IPS-18a (cell line): ENCODE data around the gene ZBTB46.
"Not testable (repeated sequence)": the region's sequence is repeated elsewhere in the genome, so short reads cannot be mapped to it uniquely, and the experiment has no call there.

ENCODE experiments used
- H3K27ac ChIP-seq: one replicate; pipeline ENCODE4 v1.5.1; 2013; ENCODE audit warnings: low read length
- H3K27me3 ChIP-seq: one replicate; pipeline ENCODE4 v1.6.1; 2013; ENCODE audit warnings: mild to moderate bottlenecking, low read length; ENCODE audit not compliant: control insufficient read depth, insufficient read depth
- H3K36me3 ChIP-seq: one replicate; pipeline ENCODE4 v1.6.1; 2013; ENCODE audit warnings: low read depth, low read length; ENCODE audit not compliant: control insufficient read depth
- H3K4me1 ChIP-seq: one replicate; pipeline ENCODE4 v1.6.1; 2013; ENCODE audit warnings: low read depth, low read length; ENCODE audit not compliant: control insufficient read depth
- H3K4me3 ChIP-seq: one replicate; pipeline ENCODE4 v1.5.1; 2013; ENCODE audit warnings: low read length
- H3K9ac ChIP-seq: one replicate; pipeline ENCODE4 v1.6.1; 2013; ENCODE audit warnings: mild to moderate bottlenecking, low read length, moderate library complexity
- H3K9me3 ChIP-seq: one replicate; pipeline ENCODE4 v1.6.1; 2013; ENCODE audit warnings: low read depth, low read length; ENCODE audit not compliant: control insufficient read depth

The ZBTB46 gene

DNA sequence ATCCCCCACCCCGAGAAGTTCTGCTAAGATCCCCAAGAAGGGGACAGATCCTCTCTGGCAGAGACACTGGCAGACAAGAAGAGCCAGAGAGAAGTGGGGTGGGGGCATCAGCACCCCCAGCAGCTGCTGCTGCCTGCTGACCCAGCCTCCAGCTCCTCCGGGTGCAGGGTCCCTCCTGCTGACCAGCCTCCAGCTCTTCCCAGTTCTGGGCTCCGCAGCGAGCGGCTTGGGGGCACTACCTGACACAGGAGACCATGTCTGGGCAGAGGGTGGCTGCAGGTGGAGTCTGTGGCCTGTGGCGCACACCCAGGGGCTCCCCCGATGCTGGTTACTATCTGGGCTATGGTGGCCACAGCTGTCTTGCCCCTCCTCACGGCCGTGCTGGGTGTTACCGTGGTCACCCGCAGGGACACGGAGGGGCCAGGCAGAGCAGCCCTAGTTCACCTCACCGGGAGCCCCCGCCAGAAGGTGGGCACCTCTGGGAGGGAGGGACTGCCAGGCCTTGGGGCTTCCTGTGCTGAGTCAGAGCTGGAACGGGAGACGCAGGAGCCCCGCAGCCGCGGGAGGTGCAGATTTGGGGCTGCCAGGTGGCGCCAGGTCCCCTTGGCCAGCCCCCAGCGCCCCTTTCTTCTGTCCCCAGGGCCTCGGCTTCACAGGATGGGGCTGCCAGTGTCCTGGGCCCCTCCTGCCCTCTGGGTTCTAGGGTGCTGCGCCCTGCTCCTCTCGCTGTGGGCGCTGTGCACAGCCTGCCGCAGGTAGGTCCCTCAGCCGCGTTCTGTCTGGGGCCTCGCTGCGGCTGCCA is 94.0 kb downstream of the ZBTB46 start:
- peaks cover 3% of the 10 kb centered on the region for H3K36me3 ChIP-seq
- H3K27ac ChIP-seq, result no peak overlapping the region
- H3K4me1 ChIP-seq, result peaks cover 4% of the 10 kb centered on the region
- H3K4me3 ChIP-seq, result no peak overlapping the region
- H3K9me3 ChIP-seq, result no peaks in the 10 kb centered on the region
- no peaks in the 10 kb centered on the region for H3K27me3 ChIP-seq
- H3K9ac ChIP-seq, result no peak overlapping the region

- Histone ChIP-seq H3K36me3 (peaks cover 3% of the 10 kb centered on the region), H3K27ac (no peak within 1 kb of the TSS), H3K9ac (no peak within 1 kb of the TSS), H3K9me3 (no peaks in the 10 kb centered on the region), H3K4me1 (no peaks in the 10 kb centered on the region), H3K27me3 (no peaks in the 10 kb centered on the region), H3K4me3 (no peak within 1 kb of the TSS)
These were observed 95.0 kb downstream of the ZBTB46 start, which contains the start of gene LIME1 for GRCh38 chr20:63735859-63736718. Gene LIME1 (plus strand): TSS chr20:63736664. CDS start chr20:63737550, 886 bp downstream.

DNA sequence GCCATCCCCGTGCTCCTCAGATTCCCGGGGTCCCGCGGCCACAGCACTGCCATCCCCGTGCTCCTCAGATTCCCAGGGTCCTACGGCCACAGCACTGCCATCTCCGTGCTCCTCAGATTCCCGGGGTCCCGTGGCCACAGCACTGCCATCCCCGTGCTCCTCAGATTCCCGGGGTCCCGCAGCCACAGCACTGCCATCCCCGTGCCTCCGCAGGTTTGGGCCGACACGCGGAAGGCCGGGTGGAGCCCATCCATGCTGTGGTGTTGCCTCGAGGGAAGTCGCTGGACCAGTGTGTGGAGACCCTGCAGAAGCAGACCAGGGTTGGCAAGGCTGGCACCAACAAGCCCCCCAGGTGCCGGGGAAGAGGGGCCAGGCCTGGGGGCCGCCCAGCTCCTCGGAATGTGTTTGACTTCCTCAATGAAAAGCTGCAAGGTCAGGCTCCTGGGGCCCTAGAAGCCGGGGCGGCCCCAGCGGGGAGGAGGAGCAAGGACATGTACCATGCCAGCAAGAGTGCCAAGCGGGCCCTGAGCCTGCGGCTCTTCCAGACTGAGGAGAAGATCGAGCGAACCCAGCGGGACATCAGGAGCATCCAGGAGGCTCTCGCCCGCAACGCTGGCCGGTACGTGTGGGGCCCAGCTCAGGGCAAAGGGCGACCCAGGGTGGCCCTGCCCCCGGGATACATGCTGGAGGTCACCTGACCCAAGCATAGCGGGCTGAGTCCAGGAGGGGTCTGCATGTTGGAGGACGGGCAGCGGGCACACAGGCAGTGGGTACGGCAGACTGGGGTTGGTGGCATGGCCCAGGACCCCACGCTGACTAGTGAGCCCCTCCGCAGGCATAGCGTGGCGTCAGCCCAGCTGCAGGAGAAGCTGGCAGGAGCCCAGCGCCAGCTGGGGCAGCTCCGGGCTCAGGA is 95.9 kb downstream of the ZBTB46 start:
- Histone ChIP-seq H3K9me3 (no peaks in the 10 kb centered on the region), H3K4me3 (no peak overlapping the region), H3K27me3 (no peaks in the 10 kb centered on the region), H3K27ac (no peak overlapping the region), H3K4me1 (no peaks in the 10 kb centered on the region), H3K9ac (no peak overlapping the region), H3K36me3 (peaks cover 3% of the 10 kb centered on the region)

- no peaks in the 10 kb centered on the region for H3K9me3 ChIP-seq
- H3K9ac ChIP-seq, result no peak overlapping the region
- no peaks in the 10 kb centered on the region for H3K4me1 ChIP-seq
- no peak overlapping the region for H3K4me3 ChIP-seq
- no peak overlapping the region for H3K27ac ChIP-seq
- H3K36me3 ChIP-seq, result peaks cover 3% of the 10 kb centered on the region
- no peaks in the 10 kb centered on the region for H3K27me3 ChIP-seq
These were observed 96.7 kb downstream of the ZBTB46 start for GRCh38 chr20:63734111-63734945.

DNA sequence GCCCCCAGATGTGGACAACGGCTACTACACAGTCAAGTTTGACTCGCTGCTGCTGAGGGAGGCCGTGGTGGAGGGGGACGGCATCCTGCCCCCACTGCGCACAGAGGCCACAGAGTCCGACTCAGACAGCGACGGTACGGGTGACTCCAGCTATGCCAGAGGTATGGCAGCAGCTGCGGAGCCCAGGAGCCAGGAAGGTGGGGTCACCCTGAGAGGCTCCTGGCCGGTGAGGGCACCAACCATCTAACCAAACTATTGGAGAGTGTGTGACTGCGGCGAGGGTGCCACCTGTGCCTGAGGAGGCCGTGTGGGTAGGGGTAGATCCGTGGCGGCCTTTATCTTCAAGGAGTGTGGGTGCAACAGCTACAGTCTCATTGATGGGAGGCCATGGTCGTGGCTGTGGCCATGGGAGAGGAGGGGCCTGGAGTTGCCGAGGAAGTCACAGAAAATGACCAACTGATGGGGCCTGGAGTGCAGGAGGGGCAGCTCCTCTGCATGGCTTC is 97.4 kb downstream of the ZBTB46 start:
- H3K27ac ChIP-seq, result no peak overlapping the region
- no peaks in the 10 kb centered on the region for H3K9me3 ChIP-seq
- H3K4me1 ChIP-seq, result no peaks in the 10 kb centered on the region
- H3K27me3 ChIP-seq, result no peaks in the 10 kb centered on the region
- no peak overlapping the region for H3K9ac ChIP-seq
- no peak overlapping the region for H3K4me3 ChIP-seq
- H3K36me3 ChIP-seq, result peaks cover 3% of the 10 kb centered on the region

GRCh38 chr20:63733117-63733516 is 97.9 kb downstream of the ZBTB46 start:
- Histone ChIP-seq H3K36me3 (peaks cover 3% of the 10 kb centered on the region), H3K9me3 (no peaks in the 10 kb centered on the region), H3K27me3 (no peaks in the 10 kb centered on the region), H3K4me3 (no peak overlapping the region), H3K9ac (no peak overlapping the region), H3K4me1 (no peaks in the 10 kb centered on the region), H3K27ac (no peak overlapping the region)

DNA sequence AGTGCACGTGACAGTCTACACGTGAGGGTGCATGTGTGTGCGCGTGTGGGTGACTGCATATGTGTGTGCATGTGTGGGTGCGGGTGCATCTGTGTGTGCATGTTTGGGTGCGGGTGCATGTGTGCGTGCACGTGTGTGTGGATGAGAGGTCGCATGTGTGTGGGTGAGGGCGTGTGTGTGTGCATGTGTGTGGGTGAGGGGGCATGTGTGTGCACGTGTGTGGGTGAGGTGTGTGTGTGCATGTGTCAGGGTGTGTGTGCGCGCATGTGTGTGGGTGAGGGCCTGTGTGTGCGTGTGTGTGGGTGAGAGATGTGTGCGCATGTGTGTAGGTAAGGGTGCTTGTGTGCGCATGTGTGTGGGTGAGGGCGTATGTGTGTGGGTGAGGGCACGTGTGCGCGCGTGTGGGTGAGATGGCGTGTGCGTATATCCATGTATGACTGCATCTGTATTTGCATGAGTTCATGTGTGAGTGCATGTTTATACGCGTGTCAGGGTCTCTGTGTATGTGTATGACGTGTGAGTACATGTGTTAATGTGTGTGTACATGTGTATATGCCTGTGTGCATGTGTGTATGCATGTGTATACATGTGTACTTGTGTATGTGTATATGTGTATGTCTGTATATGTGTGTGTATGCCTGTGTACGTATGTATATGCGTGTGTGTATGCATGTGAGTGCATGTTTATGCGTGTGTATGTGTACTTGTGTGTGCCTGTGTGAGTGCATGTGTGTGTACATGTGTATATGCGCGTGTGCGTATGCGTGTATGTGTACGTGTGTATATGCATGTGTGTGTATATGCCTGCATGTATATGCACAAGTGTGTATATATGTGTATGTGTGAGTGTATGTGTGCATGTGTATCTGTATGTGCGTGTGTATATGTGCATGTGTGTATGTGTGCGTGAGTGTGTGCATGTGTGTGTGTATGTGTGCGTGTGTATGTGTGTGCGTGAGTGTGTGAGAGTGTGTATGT is 98.7 kb downstream of the ZBTB46 start:
- Histone ChIP-seq H3K9ac (no peak overlapping the region), H3K27ac (no peak overlapping the region), H3K27me3 (no peaks in the 10 kb centered on the region), H3K4me1 (no peaks in the 10 kb centered on the region), H3K36me3 (peaks cover 3% of the 10 kb centered on the region), H3K4me3 (no peak overlapping the region), H3K9me3 (no peaks in the 10 kb centered on the region)

DNA sequence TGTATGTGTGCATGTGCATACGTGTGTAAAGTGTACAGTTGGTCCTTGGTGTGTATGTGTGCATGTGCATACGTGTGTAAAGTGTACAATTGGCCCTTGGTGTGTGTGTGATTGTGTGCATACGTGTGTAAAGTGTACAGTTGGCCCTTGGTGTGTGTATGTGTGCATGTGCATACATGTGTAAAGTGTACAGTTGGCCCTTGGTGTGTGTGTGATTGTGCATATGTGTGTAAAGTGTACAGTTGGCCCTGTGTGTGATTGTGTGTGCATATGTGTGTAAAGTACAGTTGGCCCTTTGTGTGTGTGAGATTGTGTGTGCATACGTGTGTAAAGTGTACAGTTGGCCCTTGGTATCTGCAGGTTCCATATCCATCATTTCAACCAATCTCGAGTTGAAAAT is 99.7 kb downstream of the ZBTB46 start:
- Histone ChIP-seq H3K9me3 (no peaks in the 10 kb centered on the region), H3K9ac (no peak overlapping the region), H3K36me3 (peaks cover 3% of the 10 kb centered on the region), H3K27ac (no peak overlapping the region), H3K27me3 (no peaks in the 10 kb centered on the region), H3K4me3 (no peak overlapping the region), H3K4me1 (no peaks in the 10 kb centered on the region)

- not testable (repeated sequence) for H3K27ac ChIP-seq, H3K27me3 ChIP-seq, H3K9ac ChIP-seq, H3K4me1 ChIP-seq, H3K4me3 ChIP-seq, H3K9me3 ChIP-seq, H3K36me3 ChIP-seq
These were observed 100.8 kb downstream of the ZBTB46 start for GRCh38 chr20:63730189-63730733.
